ENCODE measurements around the gene RASD1. TPM values are rescaled to one million over a fixed set of nuclear protein-coding genes. Genes with fewer than 3 reads are reported as not detected.

RASD1 gene
- total RNA-seq, 1 experiment from 2014 or later: 0.30 TPM

- TF ChIP-seq TCF7L2 (IDR thresholded peaks at IDR 0.05; ENCODE audit: borderline replicate concordance, extremely low read depth, insufficient read depth, insufficient read length): no peak
- TF ChIP-seq YY1 (IDR thresholded peaks at IDR 0.05; ENCODE audit: extremely low read depth, insufficient replicate concordance, low read depth, low read length): no peak
- no peak for TF ChIP-seq CEBPB (IDR thresholded peaks at IDR 0.05; ENCODE audit: low read depth)
- TF ChIP-seq EZH2 (IDR thresholded peaks at IDR 0.05): no peak
- no peak for TF ChIP-seq SP1 (IDR thresholded peaks at IDR 0.05; ENCODE audit: low read depth)
- no peak for TF ChIP-seq ATF3 (IDR thresholded peaks at IDR 0.05)
- no peak for TF ChIP-seq CTCF (IDR thresholded peaks at IDR 0.05 in 2 of 3, conservative IDR thresholded peaks at IDR 0.05 in 1 of 3; ENCODE audit: borderline replicate concordance in 1 of 3, insufficient read depth in 1 of 3, low read depth in 2 of 3, low read length in 2 of 3)
Measured at GRCh38 chr17:17506893-17507464, 10.8 kb upstream of the RASD1 start (continued).

GRCh38 chr17:17506181-17506741, 10.1 kb upstream of the RASD1 start:
- H3K27me3 ChIP-seq (ENCODE audit: insufficient read depth, low read length): no peaks in the 10 kb centered on the region
- no peak overlapping the region for H3K9ac ChIP-seq (ENCODE audit: low read length)
- no peak for ATAC-seq
- no TSS peak for BruUV-seq (replicated peaks)
- H3K4me3 ChIP-seq (replicated peaks in 1 of 2; ENCODE audit: low read depth in 1 of 2, low read length in 2 of 2): no peak overlapping the region
- POLR2A ChIA-PET: no interaction called here
- H3K4me2 ChIP-seq (ENCODE audit: low read length): no peak overlapping the region
- no peak overlapping the region for H2AFZ ChIP-seq (ENCODE audit: low read depth, low read length, poor library complexity, severe bottlenecking)
- TF ChIP-seq SIN3A (IDR thresholded peaks at IDR 0.05; ENCODE audit: low read depth) (no peak), FOSL1 (IDR thresholded peaks at IDR 0.05; ENCODE audit: low read depth) (no peak), ELF1 (IDR thresholded peaks at IDR 0.05; ENCODE audit: borderline replicate concordance, low read depth) (no peak), EGR1 (IDR thresholded peaks at IDR 0.05; ENCODE audit: low read depth) (no peak), SP1 (IDR thresholded peaks at IDR 0.05; ENCODE audit: low read depth) (no peak), EZH2phosphoT487 (IDR thresholded peaks at IDR 0.05; ENCODE audit: borderline replicate concordance) (no peak), MAX (IDR thresholded peaks at IDR 0.05) (no peak), JUND (IDR thresholded peaks at IDR 0.05) (no peak), TCF7L2 (IDR thresholded peaks at IDR 0.05; ENCODE audit: borderline replicate concordance, extremely low read depth, insufficient read depth, insufficient read length) (no peak), CEBPB (IDR thresholded peaks at IDR 0.05; ENCODE audit: low read depth) (no peak), POLR2AphosphoS5 (IDR thresholded peaks at IDR 0.05; ENCODE audit: low read depth, low read length) (no peak), REST (IDR thresholded peaks at IDR 0.05; ENCODE audit: low read depth) (no peak), POLR2A (IDR thresholded peaks at IDR 0.05; ENCODE audit: borderline replicate concordance, extremely low read depth, insufficient read depth, insufficient read length) (no peak), ZNF274 (IDR thresholded peaks at IDR 0.05; ENCODE audit: low read depth, low read length) (no peak)
- no peaks in the 10 kb centered on the region for H3K36me3 ChIP-seq (ENCODE audit: control insufficient read depth in 1 of 2, insufficient read depth in 2 of 2, low read length in 2 of 2)
- RAD21 ChIA-PET (ENCODE audit: low non-redundant PET in 1 of 2, low total read pairs in 2 of 2, uncharacterized antibody in 2 of 2, unreplicated experiment in 2 of 2): no interaction called here
- peaks cover 0 to 15% of the 10 kb centered on the region in 2 experiments; a peak in 2 of 4 replicates for H3K4me1 ChIP-seq (ENCODE audit: control insufficient read depth in 1 of 2, insufficient read depth in 2 of 2, low read length in 2 of 2)
- H4K20me1 ChIP-seq (ENCODE audit: insufficient read depth): no peaks in the 10 kb centered on the region
- H3K79me2 ChIP-seq (ENCODE audit: insufficient read depth, low read length): no peaks in the 10 kb centered on the region
- CTCF ChIA-PET: interaction anchor here (3.3 kb wide), 1 partner anchor 10 kb away, joined by 14 read pairs; the partner anchor contains the start of gene RASD1
- no peaks in the 10 kb centered on the region for H3K9me3 ChIP-seq (ENCODE audit: control insufficient read depth in 1 of 2, insufficient read depth in 1 of 2, low read depth in 1 of 2, low read length in 2 of 2)
- intact Hi-C loops (cut with micrococcal nuclease): no loop called here
- DNase-seq (ENCODE audit: low read depth, low spot score): no peak
- no peaks in the 10 kb centered on the region for H3K9me2 ChIP-seq (ENCODE audit: insufficient read depth)
- H3K27ac ChIP-seq (ENCODE audit: low read depth, low read length): no peak overlapping the region

All from HCT116 (cell line).